Embryonic facial prominence (tissue), 1 donor: ENCODE results near the gene CTDSP2.
"Not testable (repeated sequence)": the region's sequence is repeated elsewhere in the genome, so short reads cannot be mapped to it uniquely, and the experiment has no call there.

Experiments used
- DNase-seq: peaks from one replicate; pipeline ENCODE4 v3.0.0-alpha.2; 2016; ENCODE audit errors: extremely low spot score

CTDSP2 gene

DNA sequence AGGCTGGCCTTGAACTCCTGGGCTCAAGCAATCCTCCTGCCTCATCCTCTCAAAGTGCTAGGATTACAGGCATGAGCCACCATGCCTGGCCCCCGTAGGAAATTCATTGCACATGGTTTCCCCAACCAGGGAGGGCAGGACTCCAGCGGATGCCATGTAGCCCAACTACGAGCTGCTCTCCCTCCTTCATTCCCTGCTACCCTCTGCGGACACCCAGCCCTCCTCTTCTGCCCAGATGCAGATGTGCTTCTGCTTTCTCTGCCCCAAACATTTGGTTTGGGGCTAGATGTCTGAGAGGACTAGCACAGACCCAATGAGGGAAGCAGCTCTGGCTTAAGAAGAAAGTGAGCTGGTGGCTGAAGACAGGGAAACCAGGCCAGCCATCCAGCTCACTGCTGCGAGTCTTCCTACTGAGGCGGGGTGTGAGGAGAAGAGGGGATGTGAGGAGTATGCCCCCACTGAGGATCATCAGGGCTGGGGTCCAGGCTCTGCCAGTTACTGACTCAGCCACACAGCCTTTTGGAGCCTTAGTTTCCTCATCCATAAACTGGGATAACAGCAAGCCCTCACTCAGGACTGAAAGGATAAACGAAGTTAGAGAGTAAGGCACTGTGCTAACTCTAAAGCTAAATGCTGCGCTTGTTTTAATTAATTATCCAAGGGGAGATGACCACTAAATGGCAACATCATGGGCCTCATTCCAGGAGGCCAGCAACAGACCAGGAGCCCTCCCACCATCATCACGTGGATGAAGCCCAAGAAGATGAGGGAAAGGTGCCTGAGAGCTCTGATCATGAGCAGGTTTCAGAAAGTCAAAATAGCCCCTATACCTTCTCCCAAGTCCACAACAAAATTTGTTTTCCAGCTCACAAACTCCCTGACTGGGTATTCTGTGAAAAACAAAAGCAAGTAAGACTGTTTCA, 10.9 kb downstream of the CTDSP2 start:
- no peak for DNase-seq

DNA sequence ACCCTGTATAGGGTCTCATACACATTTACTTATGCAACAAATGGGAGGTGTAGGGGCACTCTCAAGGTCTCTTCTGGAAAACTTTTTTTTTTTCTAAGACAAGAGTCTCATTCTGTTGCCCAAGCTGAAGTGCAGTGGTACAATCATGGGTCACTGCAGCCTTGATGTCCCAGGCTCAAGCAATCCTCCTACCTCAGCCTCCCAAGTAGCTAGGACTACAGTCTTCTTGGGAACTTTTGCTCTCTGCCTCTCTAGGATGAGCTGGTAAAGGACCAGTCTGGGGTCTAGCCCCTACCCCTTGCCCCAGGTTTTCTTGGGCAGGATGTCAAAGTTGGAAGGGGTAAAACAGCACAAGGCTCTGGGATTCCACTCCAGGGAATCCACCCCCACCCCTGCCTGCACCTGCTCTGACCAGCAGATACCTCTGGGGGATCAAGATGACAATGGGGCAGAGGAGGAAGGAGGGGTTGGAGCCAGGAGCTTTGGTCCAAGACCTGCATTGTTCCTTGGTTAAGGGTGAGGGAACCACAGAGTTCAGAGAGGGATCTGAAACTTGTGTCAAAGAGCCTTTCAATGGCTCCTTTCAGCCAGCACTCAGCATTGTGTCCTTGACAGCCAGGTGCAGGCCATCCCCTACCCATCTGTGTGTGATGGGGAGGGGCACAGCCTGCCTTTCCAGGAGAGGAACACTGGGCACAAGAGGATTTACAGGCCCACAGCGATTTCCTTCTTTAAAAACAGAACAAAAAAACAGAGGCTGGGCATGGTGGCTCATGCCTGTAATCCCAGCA, 12.2 kb downstream of the CTDSP2 start:
- DNase-seq: no peak

- no peak for DNase-seq
These were observed 12.9 kb downstream of the CTDSP2 start for GRCh38 chr12:57833672-57834071.

- DNase-seq: no peak
These were observed 13.6 kb downstream of the CTDSP2 start for GRCh38 chr12:57832966-57833365.

DNA sequence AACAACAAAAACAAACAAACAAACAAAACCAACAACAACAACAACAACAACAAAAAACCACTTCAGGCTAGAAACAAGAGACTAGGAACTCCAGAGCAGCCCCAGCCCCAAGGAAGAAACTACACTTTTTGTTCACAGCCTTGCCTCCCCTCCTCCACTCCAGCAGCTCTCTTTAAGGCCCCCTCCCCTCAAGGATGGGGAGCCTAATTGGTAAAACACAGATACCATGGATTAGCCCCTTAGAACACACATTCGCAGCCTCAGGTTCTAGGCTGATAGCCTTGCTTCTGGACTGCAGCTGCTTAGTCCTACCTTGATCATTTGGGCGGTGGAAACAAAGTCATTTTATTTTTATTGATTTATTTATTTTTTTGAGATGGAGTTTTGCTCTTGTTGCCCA, 16.1 kb downstream of the CTDSP2 start:
- no peak for DNase-seq

DNA sequence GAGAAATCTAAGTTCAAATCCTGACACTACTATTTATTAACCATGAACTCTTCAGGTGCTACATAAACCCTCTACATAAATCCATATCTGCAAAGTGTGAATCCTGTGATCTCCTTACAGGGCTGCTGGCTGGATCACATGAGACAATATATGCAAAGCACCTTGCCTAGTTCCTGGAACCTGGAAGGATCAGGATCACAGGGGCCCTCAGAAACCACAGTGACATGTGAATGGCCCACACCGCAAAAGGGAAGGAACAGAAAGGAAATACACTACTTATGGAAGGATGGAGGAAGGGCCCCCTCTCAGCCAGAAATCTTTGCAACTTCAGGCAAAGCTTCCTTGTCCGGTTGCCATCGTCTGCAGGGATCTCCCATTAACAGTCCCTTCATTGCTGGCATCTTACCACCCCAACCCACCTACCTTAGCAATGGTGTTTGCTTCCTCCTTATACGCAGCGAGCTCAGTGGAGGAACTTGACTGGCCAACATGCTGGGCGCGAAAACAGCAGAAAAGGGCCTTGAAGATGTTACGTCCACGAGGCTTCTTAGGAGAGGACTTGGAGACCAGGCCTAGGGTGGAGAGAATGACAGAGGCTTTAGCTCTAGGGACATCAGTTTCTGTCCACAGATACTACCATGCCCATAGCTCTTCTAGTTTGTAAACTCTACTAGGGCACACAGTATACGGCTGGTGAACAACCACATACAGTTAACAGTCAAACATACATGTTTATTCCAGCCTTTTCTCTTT, 17.3 kb downstream of the CTDSP2 start:
- DNase-seq: no peak

DNA sequence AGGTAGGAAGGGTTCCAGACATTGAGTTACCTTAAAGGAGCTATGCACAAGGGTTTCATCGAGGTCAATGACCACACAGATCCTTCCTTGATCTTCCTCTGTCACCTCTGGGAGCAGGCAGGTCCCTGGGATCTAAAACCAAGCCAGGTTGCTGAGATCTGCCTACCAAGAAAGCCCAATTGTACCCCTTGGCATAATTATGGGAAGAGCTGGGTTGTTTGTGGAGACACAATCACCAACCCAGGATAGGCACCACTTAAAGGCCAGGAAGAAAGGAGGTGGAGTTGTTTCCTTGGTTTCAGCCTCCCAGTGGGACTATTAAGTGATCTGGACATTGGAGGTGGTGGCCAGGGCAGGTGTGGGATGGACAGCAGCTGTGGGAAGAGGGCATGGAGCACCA, 19.6 kb downstream of the CTDSP2 start:
- DNase-seq: no peak

- DNase-seq: no peak
These were observed 20.1 kb downstream of the CTDSP2 start for GRCh38 chr12:57826400-57826799.

DNA sequence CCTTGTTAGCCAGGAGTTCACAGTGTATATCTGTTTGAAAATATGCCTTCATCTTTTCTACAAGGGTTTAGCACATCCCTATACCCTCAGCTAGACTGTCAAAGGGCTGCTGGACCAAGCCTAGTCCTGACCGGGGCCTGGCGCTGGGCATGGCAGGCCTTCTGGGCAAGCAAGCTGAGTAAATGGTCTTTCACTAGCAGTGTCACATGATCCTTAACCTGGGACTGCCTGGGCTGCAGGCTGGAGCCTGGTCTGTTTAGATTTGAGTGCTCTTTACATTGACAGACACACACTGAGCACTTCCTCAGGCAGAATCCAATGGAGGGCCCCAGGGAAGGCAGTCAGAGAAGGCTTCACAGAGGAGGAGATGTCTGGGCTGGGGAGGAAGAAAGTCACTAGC, 21.1 kb downstream of the CTDSP2 start:
- no peak for DNase-seq

DNA sequence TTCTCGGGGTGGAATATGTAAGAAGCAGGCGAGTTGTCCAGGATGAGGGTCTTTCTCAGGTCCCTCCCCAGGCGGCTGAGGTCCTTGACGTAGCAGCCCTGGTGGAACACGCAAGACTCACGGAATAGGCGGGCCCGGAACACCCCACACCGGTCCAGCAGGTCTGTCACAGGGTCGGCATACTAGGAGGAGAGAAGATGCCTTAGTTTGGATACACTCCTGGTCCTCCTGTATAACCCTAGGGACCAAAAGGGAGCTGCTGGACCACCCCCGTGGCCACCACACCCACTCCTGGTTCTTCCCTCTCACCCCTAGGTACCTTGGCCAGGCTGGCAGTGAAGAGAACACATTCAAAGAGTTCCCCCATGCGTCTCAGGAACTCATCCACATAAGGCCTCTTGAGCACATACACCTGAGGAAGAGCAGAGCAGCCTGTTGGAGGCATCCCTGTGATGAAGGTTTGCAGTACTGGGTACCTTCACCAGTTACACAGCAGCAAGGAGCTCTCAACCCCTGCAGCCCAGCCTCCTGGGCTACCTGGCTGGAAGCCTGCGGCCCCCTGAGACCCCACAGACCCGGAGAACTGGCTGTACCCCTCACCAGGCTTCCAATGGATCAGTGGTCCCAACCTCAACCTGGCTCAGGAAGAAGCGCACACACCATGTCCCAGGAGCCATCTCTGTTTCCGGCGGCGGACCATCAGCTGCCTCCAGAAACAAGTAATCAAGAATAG, 22.5 kb downstream of the CTDSP2 start:
- no peak for DNase-seq

DNA sequence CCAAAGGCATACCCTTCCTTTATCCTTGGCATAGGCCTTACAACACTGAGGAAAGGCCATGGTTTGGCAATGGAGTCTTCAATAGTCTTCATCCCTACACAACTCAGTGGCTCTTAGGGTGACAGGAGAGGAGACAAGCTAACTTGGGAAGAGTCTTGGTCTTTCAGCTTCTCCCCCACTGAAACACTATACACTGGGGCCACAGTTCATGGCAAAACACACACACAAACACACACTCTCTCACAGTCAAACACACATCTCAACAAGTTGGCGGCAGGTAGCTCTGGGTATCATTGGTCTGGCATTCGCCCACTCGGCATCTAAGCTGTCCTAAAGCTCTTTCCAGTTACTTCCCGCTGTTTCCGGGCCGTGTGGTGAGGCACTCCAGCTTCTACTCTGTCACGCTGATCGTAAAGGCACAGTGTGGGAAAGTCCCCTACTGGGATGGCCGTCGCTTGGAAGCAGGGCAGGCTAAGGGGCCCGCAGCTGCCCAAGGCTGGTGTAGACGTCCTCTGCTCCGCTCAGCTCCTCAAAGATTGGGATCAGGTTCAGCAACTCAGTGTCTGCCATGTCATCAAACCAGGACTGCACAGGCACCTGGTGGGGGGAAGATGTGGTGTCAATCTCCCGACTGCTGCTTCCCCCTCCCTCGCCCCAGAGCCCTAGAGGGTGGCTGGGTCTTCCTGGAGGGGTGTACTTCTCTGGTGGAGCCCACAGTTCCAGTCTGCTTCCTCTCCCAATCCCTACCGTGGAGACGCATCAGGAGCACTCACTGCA, 23.2 kb downstream of the CTDSP2 start:
- no peak for DNase-seq

- DNase-seq: no peak
These were observed 24.0 kb downstream of the CTDSP2 start for GRCh38 chr12:57822392-57823130.

DNA sequence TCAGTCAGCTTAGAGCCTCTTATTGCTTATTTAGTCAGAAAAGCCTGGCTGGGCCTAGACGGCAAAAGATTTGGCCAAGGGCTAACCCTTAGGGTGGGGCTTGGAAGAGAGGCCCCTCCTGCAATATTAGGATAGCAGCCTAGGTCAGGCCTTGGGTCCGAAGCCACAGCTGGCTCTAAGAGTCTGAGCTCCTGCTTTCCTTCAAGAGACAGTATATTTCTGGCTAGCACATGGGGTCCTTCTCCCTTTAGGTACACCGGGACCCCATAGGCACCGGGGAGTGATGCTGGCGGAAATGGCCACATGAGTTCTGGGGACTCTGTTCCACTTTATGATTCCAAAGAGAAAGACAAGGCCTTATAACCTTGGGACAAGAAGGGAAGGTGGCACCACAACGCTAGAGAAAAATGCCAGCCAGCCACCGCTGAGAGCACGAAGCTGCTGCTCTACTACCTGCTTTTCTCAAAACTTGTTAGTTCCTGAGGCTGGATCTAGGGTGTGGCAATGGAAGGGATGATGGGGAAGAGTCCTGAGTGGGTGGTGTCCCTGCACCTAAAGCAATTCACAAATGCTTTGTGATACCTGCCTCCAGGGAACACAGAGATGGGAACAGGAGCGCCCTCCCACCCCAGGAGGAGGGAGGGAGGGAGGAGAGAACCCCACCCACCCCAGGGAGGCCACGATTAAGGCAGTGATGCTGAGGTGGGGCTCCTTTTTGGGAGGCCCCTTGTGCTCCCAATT, 24.9 kb downstream of the CTDSP2 start:
- no peak for DNase-seq

- not testable (repeated sequence) for DNase-seq
These were observed 25.5 kb downstream of the CTDSP2 start for GRCh38 chr12:57821015-57821414.

- DNase-seq: not testable (repeated sequence)
These were observed 26.4 kb downstream of the CTDSP2 start for GRCh38 chr12:57820119-57820518.

- not testable (repeated sequence) for DNase-seq
These were observed 28.6 kb downstream of the CTDSP2 start for GRCh38 chr12:57817990-57818331.

- no peak for DNase-seq
These were observed 29.1 kb downstream of the CTDSP2 start for GRCh38 chr12:57817261-57817989.

- DNase-seq: no peak
These were observed 29.7 kb downstream of the CTDSP2 start for GRCh38 chr12:57816855-57817151.
